Keratinocyte (primary cell): ENCODE measurements around the gene ARHGAP24. TPM values are rescaled to one million over a fixed set of nuclear protein-coding genes. Genes with fewer than 3 reads are reported as not detected.

Source experiments
- DNase-seq: peaks from one replicate; pipeline ENCODE4 v3.0.0-alpha.2; 2011; ENCODE audit warnings: low read depth, missing footprints, low spot score
- FAIRE-seq: peaks from 2 replicates; lab custom pipeline; 2011; peaks lifted over from hg19 to GRCh38; lab: Jason Lieb, UNC
- H2AFZ ChIP-seq: 2 replicates; pipeline ENCODE4 v1.6.0; 2012; ENCODE audit warnings: low read length, control low read depth, inconsistent platforms; ENCODE audit not compliant: control insufficient read depth
- H3K27ac ChIP-seq: 2 replicates; pipeline ENCODE4 v1.5.1; 2011; ENCODE audit warnings: low read length; ENCODE audit not compliant: control insufficient read depth, insufficient read depth
- H3K27me3 ChIP-seq: 3 replicates; pipeline ENCODE4 v1.6.0; 2011; ENCODE audit warnings: low read length; ENCODE audit not compliant: control insufficient read depth, insufficient read depth; ENCODE audit errors: extremely low read depth
- H3K36me3 ChIP-seq, 2 experiments: 2 replicates in 1 of 2; 3 replicates in 1 of 2; pipeline ENCODE4 v1.5.1; 2011; ENCODE audit warnings: low read length in 2 of 2, mild to moderate bottlenecking in 1 of 2; ENCODE audit not compliant: control insufficient read depth in 2 of 2, insufficient read depth in 2 of 2; ENCODE audit errors: extremely low read depth in 1 of 2
- H3K4me1 ChIP-seq: 3 replicates; pipeline ENCODE4 v1.5.1; 2011; ENCODE audit warnings: low read length; ENCODE audit not compliant: control insufficient read depth, insufficient read depth; ENCODE audit errors: extremely low read depth
- H3K4me2 ChIP-seq: 3 replicates; pipeline ENCODE4 v1.6.0; 2011; ENCODE audit warnings: low read depth, low read length; ENCODE audit not compliant: control insufficient read depth, insufficient read depth; ENCODE audit errors: extremely low read depth
- H3K4me3 ChIP-seq, 3 experiments: fragments of 200-600 bp in 1 of 3; sonication (generic) in 1 of 3; 2 replicates in 2 of 3; 3 replicates in 1 of 3; pipeline ENCODE4 v1.5.1; 2011 to 2016; ENCODE audit warnings: low read length in 3 of 3, mild to moderate bottlenecking in 3 of 3, control low read depth in 2 of 3, inconsistent platforms in 1 of 3, low read depth in 1 of 3, mixed read lengths in 1 of 3, mixed run types in 1 of 3, moderate library complexity in 1 of 3; ENCODE audit not compliant: control insufficient read depth in 2 of 3, insufficient read depth in 2 of 3; ENCODE audit errors: extremely low read depth in 1 of 3
- H3K79me2 ChIP-seq: 2 replicates; pipeline ENCODE4 v1.6.0; 2012; ENCODE audit warnings: low read length; ENCODE audit not compliant: control insufficient read depth, insufficient read depth
- H3K9ac ChIP-seq: 3 replicates; pipeline ENCODE4 v1.6.0; 2011; ENCODE audit warnings: low read length; ENCODE audit not compliant: control insufficient read depth, insufficient read depth; ENCODE audit errors: extremely low read depth
- H3K9me1 ChIP-seq: 3 replicates; pipeline ENCODE4 v1.6.0; 2011; ENCODE audit warnings: low read length; ENCODE audit not compliant: control insufficient read depth, insufficient read depth; ENCODE audit errors: extremely low read depth
- H3K9me3 ChIP-seq: 2 replicates; pipeline ENCODE4 v1.5.1; 2012; ENCODE audit warnings: low read depth, low read length; ENCODE audit not compliant: control insufficient read depth
- H4K20me1 ChIP-seq: 3 replicates; pipeline ENCODE4 v1.6.0; 2011; ENCODE audit warnings: low read length; ENCODE audit not compliant: control insufficient read depth, insufficient read depth; ENCODE audit errors: extremely low read depth
- EZH2 ChIP-seq: IDR thresholded peaks from one replicate; pipeline ENCODE4 v1.6.1; 2012; ENCODE audit warnings: inconsistent platforms, mild to moderate bottlenecking, low read length, moderate library complexity
- dilution Hi-C: fragments of 300-500 bp; cut with MboI; formaldehyde crosslinking; loops from one replicate; pipeline ENCODE4 v1.7.0; 2020; ENCODE audit warnings: low sequenced_read_pairs; ENCODE audit not compliant: extremely low pct_ligation_motif_present
- polyA plus RNA-seq, 5 experiments: library from polyadenylated mRNA; depleted of rRNA in 3 of 5; stranded (reverse) in 3 of 5; stranded (forward) in 1 of 5; unstranded in 1 of 5; fragments of >200 nt; gene quantifications; 1 replicate in 1 of 5; 2 replicates in 3 of 5; 3 replicates in 1 of 5; pipeline versions ENCODE4 v1.2.1 to v1.2.3, GENCODE V29; 2011 to 2012; ENCODE audit warnings: missing spikeins in 2 of 5, low read depth in 1 of 5, low replicate concordance in 1 of 5
- TF ChIP-seq, protein P1 (sequence below), 3 experiments: IDR thresholded peaks in 1 of 3; conservative IDR thresholded peaks in 1 of 3; optimal IDR thresholded peaks in 1 of 3; 2 replicates in 2 of 3; 3 replicates in 1 of 3; pipeline versions ENCODE3 to v1.5.1; 2011; ENCODE audit warnings: low read length in 3 of 3, mild to moderate bottlenecking in 3 of 3, moderate library complexity in 2 of 3, control low read depth in 1 of 3, inconsistent platforms in 1 of 3; ENCODE audit not compliant: insufficient read depth in 2 of 3; ENCODE audit errors: extremely low read depth in 1 of 3

The ARHGAP24 gene
- polyA plus RNA-seq, 1 donor (not counting 4 experiments of a cell fraction or from before 2014, with no cell fraction given): 0.87 TPM

DNA sequence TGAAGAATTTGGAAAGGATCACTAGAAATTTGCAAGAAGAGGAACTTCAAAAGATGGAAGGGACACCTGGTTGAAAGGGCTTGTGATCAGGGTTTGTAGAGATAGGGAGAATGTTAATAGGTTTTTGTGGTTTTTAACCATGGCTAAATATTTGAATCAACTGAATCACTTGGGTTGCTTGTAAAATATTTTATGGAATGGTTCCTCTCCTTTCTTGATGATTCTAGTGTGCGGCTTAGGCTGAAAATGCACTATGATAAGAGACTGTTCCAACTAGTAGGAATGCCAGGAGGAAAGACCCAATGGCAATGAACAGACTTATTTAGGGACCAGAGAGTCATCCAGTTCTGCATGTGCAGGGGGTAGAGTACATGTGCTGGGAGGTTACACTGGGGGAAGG, 408.2 kb downstream of the ARHGAP24 start:
- Histone ChIP-seq H3K4me3 (no peak overlapping the region), H3K79me2 (no peaks in the 10 kb centered on the region), H3K4me1 (no peaks in the 10 kb centered on the region), H3K27ac (no peak overlapping the region), H3K9me1 (peaks cover 2% of the 10 kb centered on the region), H3K9me3 (no peaks in the 10 kb centered on the region), H4K20me1 (no peaks in the 10 kb centered on the region), H3K36me3 (no peaks in the 10 kb centered on the region), H2AFZ (no peak overlapping the region), H3K27me3 (no peaks in the 10 kb centered on the region), H3K4me2 (no peak overlapping the region), H3K9ac (no peak overlapping the region)
- dilution Hi-C loops: no loop called here
- TF ChIP-seq, protein P1, sequence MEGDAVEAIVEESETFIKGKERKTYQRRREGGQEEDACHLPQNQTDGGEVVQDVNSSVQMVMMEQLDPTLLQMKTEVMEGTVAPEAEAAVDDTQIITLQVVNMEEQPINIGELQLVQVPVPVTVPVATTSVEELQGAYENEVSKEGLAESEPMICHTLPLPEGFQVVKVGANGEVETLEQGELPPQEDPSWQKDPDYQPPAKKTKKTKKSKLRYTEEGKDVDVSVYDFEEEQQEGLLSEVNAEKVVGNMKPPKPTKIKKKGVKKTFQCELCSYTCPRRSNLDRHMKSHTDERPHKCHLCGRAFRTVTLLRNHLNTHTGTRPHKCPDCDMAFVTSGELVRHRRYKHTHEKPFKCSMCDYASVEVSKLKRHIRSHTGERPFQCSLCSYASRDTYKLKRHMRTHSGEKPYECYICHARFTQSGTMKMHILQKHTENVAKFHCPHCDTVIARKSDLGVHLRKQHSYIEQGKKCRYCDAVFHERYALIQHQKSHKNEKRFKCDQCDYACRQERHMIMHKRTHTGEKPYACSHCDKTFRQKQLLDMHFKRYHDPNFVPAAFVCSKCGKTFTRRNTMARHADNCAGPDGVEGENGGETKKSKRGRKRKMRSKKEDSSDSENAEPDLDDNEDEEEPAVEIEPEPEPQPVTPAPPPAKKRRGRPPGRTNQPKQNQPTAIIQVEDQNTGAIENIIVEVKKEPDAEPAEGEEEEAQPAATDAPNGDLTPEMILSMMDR (optimal IDR thresholded peaks at IDR 0.05 in 1 of 3, IDR thresholded peaks at IDR 0.05 in 1 of 3, conservative IDR thresholded peaks at IDR 0.05 in 1 of 3; ENCODE audit: extremely low read depth in 1 of 3, insufficient read depth in 2 of 3, low read length in 3 of 3): no peak
- TF ChIP-seq EZH2: no peak
- FAIRE-seq: no peak
- DNase-seq: no peak

DNA sequence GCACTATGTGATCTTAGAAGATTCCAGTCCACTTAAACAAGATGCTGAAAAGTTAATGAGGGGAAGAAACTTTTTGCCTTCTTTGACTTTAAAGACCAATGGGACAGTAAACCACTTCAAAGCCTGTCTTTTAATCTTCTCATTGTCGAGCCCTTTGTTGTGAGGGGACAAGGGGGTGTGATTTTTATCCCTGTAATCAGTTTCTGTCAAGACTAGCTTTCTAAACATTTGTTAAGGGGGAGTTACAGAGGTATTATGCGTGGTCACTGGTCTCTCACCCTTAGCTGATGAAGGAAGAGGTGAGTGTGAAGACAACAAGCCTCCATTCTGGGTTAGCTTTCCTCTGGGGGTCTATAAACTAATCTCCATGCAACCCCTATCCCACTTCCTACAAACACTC, 409.3 kb downstream of the ARHGAP24 start:
- Histone ChIP-seq H3K9ac (no peak overlapping the region), H2AFZ (no peak overlapping the region), H3K4me1 (no peaks in the 10 kb centered on the region), H3K4me3 (no peak overlapping the region), H3K27me3 (no peaks in the 10 kb centered on the region), H3K4me2 (no peak overlapping the region), H3K79me2 (no peaks in the 10 kb centered on the region), H4K20me1 (no peaks in the 10 kb centered on the region), H3K9me1 (peaks cover 2% of the 10 kb centered on the region), H3K27ac (no peak overlapping the region), H3K36me3 (no peaks in the 10 kb centered on the region), H3K9me3 (no peaks in the 10 kb centered on the region)
- TF ChIP-seq, protein P1 (optimal IDR thresholded peaks at IDR 0.05 in 1 of 3, IDR thresholded peaks at IDR 0.05 in 1 of 3, conservative IDR thresholded peaks at IDR 0.05 in 1 of 3; ENCODE audit: extremely low read depth in 1 of 3, insufficient read depth in 2 of 3, low read length in 3 of 3): no peak
- no peak for TF ChIP-seq EZH2
- FAIRE-seq: no peak
- DNase-seq: no peak
- dilution Hi-C loops: no loop called here
